GM12878 (cell line): Measurements from ENCODE around the gene ALDH1A2. TPM values are rescaled to one million over a fixed set of nuclear protein-coding genes. Genes with fewer than 3 reads are reported as not detected.

Experiments
- ATAC-seq: fragments of 200-7000 bp; cut with Tn5 transposase; 3 replicates; pipeline ENCODE4 v1.9.1; 2020; ENCODE audit warnings: mild to moderate bottlenecking, moderate library complexity
- BruUV-seq: library from RNA; stranded (reverse); fragments of 400-500 nt; replicated peaks from 2 replicates; lab custom pipeline; 2021; lab: Mats Ljungman, UMichigan
- CTCF ChIA-PET: fragments of 300-600 bp; sonication (Branson Sonifier 250); formaldehyde crosslinking; extraction: SDS; loops from one replicate; lab custom pipeline; 2021; ENCODE audit warnings: inconsistent platforms; lab: Yijun Ruan, JAX
- POLR2A ChIA-PET: fragments of 350-600 bp; formaldehyde crosslinking; extraction: SDS; loops from one replicate; lab custom pipeline; 2021; ENCODE audit warnings: inconsistent platforms; lab: Charles Lee
- RAD21 ChIA-PET: fragments of 300-600 bp; sonication (Branson Sonifier 250); formaldehyde crosslinking; loops from one replicate; lab custom pipeline; 2023; ENCODE audit warnings: antibody characterized with exemption; ENCODE audit not compliant: unreplicated experiment; lab: Charles Lee
- SMC1A ChIA-PET: fragments of 300-600 bp; sonication (Branson Sonifier 250); formaldehyde crosslinking; loops from one replicate; lab custom pipeline; 2023; ENCODE audit not compliant: unreplicated experiment, uncharacterized antibody; lab: Charles Lee
- DNase-seq: peaks from one replicate; pipeline ENCODE4 v3.0.0-alpha.2; 2011; ENCODE audit warnings: low read depth, low spot score
- FAIRE-seq: peaks from 3 replicates; lab custom pipeline; 2011; peaks lifted over from hg19 to GRCh38; lab: Jason Lieb, UNC
- H2AFZ ChIP-seq: 2 replicates; pipeline ENCODE4 v1.6.0; 2011; ENCODE audit warnings: low read depth, low read length, control low read depth; ENCODE audit not compliant: control insufficient read depth
- H3K27ac ChIP-seq: 2 replicates; pipeline ENCODE4 v1.5.1; 2011; ENCODE audit warnings: control low read depth; ENCODE audit not compliant: control insufficient read depth, insufficient read depth
- H3K27me3 ChIP-seq, 2 experiments: replicated peaks in 1 of 2; 2 replicates each; pipeline versions ENCODE4 v1.6.0 to v1.6.1; 2011; ENCODE audit warnings: low read length in 1 of 2; ENCODE audit not compliant: control insufficient read depth in 2 of 2, insufficient read depth in 2 of 2
- H3K36me3 ChIP-seq, 2 experiments: 2 replicates each; pipeline ENCODE4 v1.5.1; 2011; ENCODE audit warnings: low read length in 1 of 2; ENCODE audit not compliant: control insufficient read depth in 2 of 2, insufficient read depth in 2 of 2
- H3K4me1 ChIP-seq: 2 replicates; pipeline ENCODE4 v1.6.1; 2011; ENCODE audit warnings: mild to moderate bottlenecking, low read length, moderate library complexity, mixed read lengths; ENCODE audit not compliant: control insufficient read depth, insufficient read depth
- H3K4me2 ChIP-seq: 2 replicates; pipeline ENCODE4 v1.6.0; 2011; ENCODE audit warnings: control low read depth; ENCODE audit not compliant: control insufficient read depth, insufficient read depth
- H3K4me3 ChIP-seq: fragments of 200-600 bp; sonication (generic); 2 replicates; pipeline ENCODE4 v1.5.1; 2016
- H3K79me2 ChIP-seq: 2 replicates; pipeline ENCODE4 v1.6.0; 2011; ENCODE audit warnings: low read length; ENCODE audit not compliant: control insufficient read depth, insufficient read depth
- H3K9ac ChIP-seq: 2 replicates; pipeline ENCODE4 v1.8.0; 2011; ENCODE audit warnings: low read length, control low read depth, mixed read lengths; ENCODE audit not compliant: control insufficient read depth, insufficient read depth
- H3K9me3 ChIP-seq: replicated peaks from 3 replicates; pipeline ENCODE4 v1.5.1; 2011; ENCODE audit warnings: mild to moderate bottlenecking, low read length; ENCODE audit not compliant: control insufficient read depth, insufficient read depth
- H4K20me1 ChIP-seq: 2 replicates; pipeline ENCODE4 v1.6.0; 2011; ENCODE audit not compliant: control insufficient read depth, insufficient read depth
- CBX3 ChIP-seq: fragments of 200-600 bp; sonication (generic); IDR thresholded peaks from 2 replicates; pipeline ENCODE4 v1.6.1; 2016; ENCODE audit warnings: low read depth, borderline replicate concordance
- CREB1 ChIP-seq: IDR thresholded peaks from 2 replicates; pipeline ENCODE4 v1.6.1; 2012; ENCODE audit warnings: low read depth, mild to moderate bottlenecking, inconsistent platforms
- CUX1 ChIP-seq: IDR thresholded peaks from 2 replicates; pipeline ENCODE4 v1.6.1; 2012; ENCODE audit warnings: improper control_type of control experiment, low read depth, low read length; ENCODE audit not compliant: insufficient replicate concordance
- E2F4 ChIP-seq: IDR thresholded peaks from 2 replicates; pipeline ENCODE4 v1.6.1; 2012; ENCODE audit warnings: low read depth, low read length, improper control_type of control experiment
- ETV6 ChIP-seq, 2 experiments: fragments of 450-650 bp in 1 of 2; IDR thresholded peaks in 1 of 2; conservative IDR thresholded peaks in 1 of 2; 2 replicates each; pipeline ENCODE4 v1.6.1; 2014; ENCODE audit warnings: antibody characterized with exemption in 1 of 2, borderline replicate concordance in 1 of 2, low read depth in 1 of 2, mild to moderate bottlenecking in 1 of 2, moderate library complexity in 1 of 2
- KDM1A ChIP-seq: fragments of 200-600 bp; sonication (generic); IDR thresholded peaks from 2 replicates; pipeline ENCODE4 v1.6.1; 2016; ENCODE audit warnings: borderline replicate concordance
- KLF5 ChIP-seq: fragments of 450-650 bp; IDR thresholded peaks from 2 replicates; pipeline ENCODE4 v1.6.1; 2014; ENCODE audit warnings: mild to moderate bottlenecking; ENCODE audit not compliant: partially characterized antibody
- NBN ChIP-seq: fragments of 450-650 bp; IDR thresholded peaks from 2 replicates; pipeline ENCODE4 v1.6.1; 2016
- NFYB ChIP-seq: IDR thresholded peaks from 2 replicates; pipeline ENCODE4 v1.6.1; 2011; ENCODE audit warnings: low read depth, mild to moderate bottlenecking, low read length, improper control_type of control experiment, moderate library complexity; ENCODE audit not compliant: insufficient read depth
- PAX5 ChIP-seq: IDR thresholded peaks from 2 replicates; pipeline ENCODE4 v1.6.1; 2011; ENCODE audit warnings: low read depth, low read length, borderline replicate concordance
- PML ChIP-seq: IDR thresholded peaks from 2 replicates; pipeline ENCODE4 v1.6.1; 2012; ENCODE audit warnings: low read length, inconsistent platforms
- RB1 ChIP-seq: fragments of 450-650 bp; formaldehyde crosslinking; IDR thresholded peaks from 2 replicates; pipeline ENCODE4 v1.6.1; 2017; ENCODE audit warnings: mild to moderate bottlenecking, borderline replicate concordance
- USF1 ChIP-seq: IDR thresholded peaks from 2 replicates; pipeline ENCODE4 v1.6.1; 2011; ENCODE audit warnings: borderline replicate concordance, low read depth, mild to moderate bottlenecking, moderate library complexity, mixed read lengths, low read length; ENCODE audit not compliant: insufficient read depth; ENCODE audit errors: extremely low read length
- WGBS: methylation state at CpG from one replicate; pipeline ENCODE4 v1.1.6; 2016; ENCODE audit warnings: low lambda C conversion rate; ENCODE audit not compliant: insufficient replicate concordance, insufficient coverage; ENCODE audit errors: missing lambda C conversion rate; 5-methylcytosine and 5-hydroxymethylcytosine counted together
- in situ Hi-C: fragments of 300-500 bp; cut with MboI; formaldehyde crosslinking; loops from 9 replicates; pipeline ENCODE4 v1.14.3; 2018; ENCODE audit warnings: mixed read lengths
- intact Hi-C: fragments of 100-400 bp; cut with micrococcal nuclease; formaldehyde crosslinking; loops from one replicate; pipeline ENCODE4 v1.14.2; 2022; ENCODE audit not compliant: unreplicated experiment
- polyA plus RNA-seq, 11 experiments: library from polyadenylated mRNA; depleted of rRNA in 4 of 11; unstranded in 6 of 11; stranded (reverse) in 5 of 11; fragments of >200 nt; fragmentation: Nextera tagmentation in 4 of 11; fragmentation: Illumina TruSeq in 1 of 11; extraction: Ambion mirVana in 4 of 11; extraction: Trizol in 1 of 11; gene quantifications; 1 replicate in 1 of 11; 2 replicates in 10 of 11; pipeline versions ENCODE4 v1.2.1 to v1.2.3, GENCODE V29; 2011 to 2016; ENCODE audit warnings: inconsistent platforms in 2 of 11, missing spikeins in 2 of 11, low read depth in 1 of 11
- total RNA-seq, 4 experiments: library from RNA; depleted of rRNA in 3 of 4; stranded (reverse); fragments of >200 nt in 3 of 4; fragmentation: Illumina TruSeq in 1 of 4; extraction: Trizol in 1 of 4; gene quantifications; 2 replicates each; pipeline versions ENCODE4 v1.2.1 to v1.2.3, GENCODE V29; 2013 to 2021
- TF ChIP-seq, protein P1 (sequence below): fragments of 450-650 bp; conservative IDR thresholded peaks from 2 replicates; pipeline ENCODE4 v1.6.1; 2017; ENCODE audit warnings: mild to moderate bottlenecking, moderate library complexity

ALDH1A2 gene
- total and polyA plus RNA-seq, 10 of the 15 experiments (the other 5 are each of a cell fraction or from before 2014, with no cell fraction given), result 0.06 to 0.92 (median 0.18) TPM; not detected in 5

GRCh38 chr15:58021332-58022230, 43.9 kb downstream of the ALDH1A2 start:
- Histone ChIP-seq H4K20me1 (no peaks in the 10 kb centered on the region), H3K9me3 (no peaks in the 10 kb centered on the region; the same call in 1 of the 3 replicates), H3K27ac (no peak overlapping the region), H2AFZ (no peak overlapping the region), H3K9ac (no peak overlapping the region), H3K4me1 (no peaks in the 10 kb centered on the region), H3K27me3 (no peaks in the 10 kb centered on the region), H3K4me3 (no peak overlapping the region), H3K36me3 (no peaks in the 10 kb centered on the region), H3K79me2 (no peaks in the 10 kb centered on the region), H3K4me2 (no peak overlapping the region)
- CTCF ChIA-PET, result no interaction called here
- DNase-seq, result no peak
- FAIRE-seq, result no peak
- SMC1A ChIA-PET, result no interaction called here
- ATAC-seq, result no peak
- 21% methylated on average over 9 of the region's 9 CpGs for WGBS
- intact Hi-C loops (no loop called here), in situ Hi-C loops (no loop called here)
- POLR2A ChIA-PET, result no interaction called here
- RAD21 ChIA-PET, result no interaction called here
- no peak for TF ChIP-seq NFYB
- TF ChIP-seq CUX1, result no peak
- TF ChIP-seq NBN, result no peak
- TF ChIP-seq KDM1A, result no peak
- TF ChIP-seq CBX3, result no peak
- TF ChIP-seq, protein P1, sequence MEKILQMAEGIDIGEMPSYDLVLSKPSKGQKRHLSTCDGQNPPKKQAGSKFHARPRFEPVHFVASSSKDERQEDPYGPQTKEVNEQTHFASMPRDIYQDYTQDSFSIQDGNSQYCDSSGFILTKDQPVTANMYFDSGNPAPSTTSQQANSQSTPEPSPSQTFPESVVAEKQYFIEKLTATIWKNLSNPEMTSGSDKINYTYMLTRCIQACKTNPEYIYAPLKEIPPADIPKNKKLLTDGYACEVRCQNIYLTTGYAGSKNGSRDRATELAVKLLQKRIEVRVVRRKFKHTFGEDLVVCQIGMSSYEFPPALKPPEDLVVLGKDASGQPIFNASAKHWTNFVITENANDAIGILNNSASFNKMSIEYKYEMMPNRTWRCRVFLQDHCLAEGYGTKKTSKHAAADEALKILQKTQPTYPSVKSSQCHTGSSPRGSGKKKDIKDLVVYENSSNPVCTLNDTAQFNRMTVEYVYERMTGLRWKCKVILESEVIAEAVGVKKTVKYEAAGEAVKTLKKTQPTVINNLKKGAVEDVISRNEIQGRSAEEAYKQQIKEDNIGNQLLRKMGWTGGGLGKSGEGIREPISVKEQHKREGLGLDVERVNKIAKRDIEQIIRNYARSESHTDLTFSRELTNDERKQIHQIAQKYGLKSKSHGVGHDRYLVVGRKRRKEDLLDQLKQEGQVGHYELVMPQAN, result no peak
- no peak for TF ChIP-seq PAX5
- TF ChIP-seq PML, result no peak
- no peak for TF ChIP-seq USF1
- no peak for TF ChIP-seq RB1
- TF ChIP-seq CREB1, result no peak
- TF ChIP-seq E2F4, result no peak
- no peak for TF ChIP-seq KLF5
- no peak for TF ChIP-seq ETV6 (conservative IDR thresholded peaks at IDR 0.05 in 1 of 2, IDR thresholded peaks at IDR 0.05 in 1 of 2; ENCODE audit: borderline replicate concordance in 1 of 2, low read depth in 1 of 2)
- no TSS peak for BruUV-seq
